HCT116 (cell line): ENCODE measurements around the gene BABAM2. TPM values are rescaled to one million over a fixed set of nuclear protein-coding genes. Genes with fewer than 3 reads are reported as not detected.

ENCODE experiments used
- CBX3 ChIP-seq: IDR thresholded peaks from 2 replicates; pipeline ENCODE4 v1.6.1; 2012; ENCODE audit warnings: low read depth
- ELF1 ChIP-seq: IDR thresholded peaks from 2 replicates; pipeline ENCODE4 v1.6.1; 2012; ENCODE audit warnings: low read depth, borderline replicate concordance
- EZH2 ChIP-seq: fragments of 200-600 bp; sonication (generic); IDR thresholded peaks from 2 replicates; pipeline ENCODE4 v1.6.1; 2017; ENCODE audit warnings: antibody characterized with exemption, mixed run types
- EZH2phosphoT487 ChIP-seq: fragments of 200-600 bp; IDR thresholded peaks from 2 replicates; pipeline ENCODE4 v1.6.1; 2018; ENCODE audit warnings: antibody characterized with exemption, borderline replicate concordance
- FOSL1 ChIP-seq: IDR thresholded peaks from 2 replicates; pipeline ENCODE4 v1.6.1; 2012; ENCODE audit warnings: low read depth
- total RNA-seq: library from RNA; stranded (reverse); gene quantifications from one replicate; pipeline ENCODE4 v1.2.1, GENCODE V29; 2021; ENCODE audit not compliant: unreplicated experiment
- TF ChIP-seq, protein P1 (sequence below): IDR thresholded peaks from 2 replicates; pipeline ENCODE4 v1.6.1; 2012; ENCODE audit warnings: low read depth
- TF ChIP-seq, protein P2 (sequence below), 3 experiments: fragments of 200-600 bp in 1 of 3; sonication (generic) in 1 of 3; IDR thresholded peaks in 2 of 3; conservative IDR thresholded peaks in 1 of 3; 2 replicates each; pipeline ENCODE4 v1.5.1; 2012 to 2017; ENCODE audit warnings: low read depth in 2 of 3, low read length in 2 of 3, antibody characterized with exemption in 1 of 3, borderline replicate concordance in 1 of 3, control low read depth in 1 of 3, mild to moderate bottlenecking in 1 of 3, mixed read lengths in 1 of 3, mixed run types in 1 of 3, moderate library complexity in 1 of 3; ENCODE audit not compliant: insufficient read depth in 1 of 3

BABAM2 gene
- total RNA-seq, 1 experiment from 2014 or later: 23.8 TPM

DNA sequence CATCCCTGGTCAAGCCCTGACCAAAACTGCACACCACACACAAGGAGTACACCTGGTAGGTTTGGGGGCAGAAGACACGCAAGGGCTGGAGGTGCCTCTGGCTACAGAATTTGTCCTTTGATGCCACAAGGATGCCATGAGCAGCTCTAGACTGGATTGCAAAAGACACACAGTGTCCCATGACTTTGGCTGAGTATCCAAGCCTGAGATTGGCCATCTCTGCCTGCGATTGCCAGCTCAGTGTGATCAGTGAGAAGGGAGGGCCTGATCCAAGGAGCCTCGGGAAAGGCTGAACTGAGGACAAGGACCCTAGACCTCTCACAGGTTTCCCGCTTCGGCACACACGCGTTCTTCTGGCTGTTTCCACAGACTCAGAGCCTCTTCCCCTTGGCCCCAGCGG, 442.2 kb downstream of the BABAM2 start (continued):
- TF ChIP-seq, protein P1, sequence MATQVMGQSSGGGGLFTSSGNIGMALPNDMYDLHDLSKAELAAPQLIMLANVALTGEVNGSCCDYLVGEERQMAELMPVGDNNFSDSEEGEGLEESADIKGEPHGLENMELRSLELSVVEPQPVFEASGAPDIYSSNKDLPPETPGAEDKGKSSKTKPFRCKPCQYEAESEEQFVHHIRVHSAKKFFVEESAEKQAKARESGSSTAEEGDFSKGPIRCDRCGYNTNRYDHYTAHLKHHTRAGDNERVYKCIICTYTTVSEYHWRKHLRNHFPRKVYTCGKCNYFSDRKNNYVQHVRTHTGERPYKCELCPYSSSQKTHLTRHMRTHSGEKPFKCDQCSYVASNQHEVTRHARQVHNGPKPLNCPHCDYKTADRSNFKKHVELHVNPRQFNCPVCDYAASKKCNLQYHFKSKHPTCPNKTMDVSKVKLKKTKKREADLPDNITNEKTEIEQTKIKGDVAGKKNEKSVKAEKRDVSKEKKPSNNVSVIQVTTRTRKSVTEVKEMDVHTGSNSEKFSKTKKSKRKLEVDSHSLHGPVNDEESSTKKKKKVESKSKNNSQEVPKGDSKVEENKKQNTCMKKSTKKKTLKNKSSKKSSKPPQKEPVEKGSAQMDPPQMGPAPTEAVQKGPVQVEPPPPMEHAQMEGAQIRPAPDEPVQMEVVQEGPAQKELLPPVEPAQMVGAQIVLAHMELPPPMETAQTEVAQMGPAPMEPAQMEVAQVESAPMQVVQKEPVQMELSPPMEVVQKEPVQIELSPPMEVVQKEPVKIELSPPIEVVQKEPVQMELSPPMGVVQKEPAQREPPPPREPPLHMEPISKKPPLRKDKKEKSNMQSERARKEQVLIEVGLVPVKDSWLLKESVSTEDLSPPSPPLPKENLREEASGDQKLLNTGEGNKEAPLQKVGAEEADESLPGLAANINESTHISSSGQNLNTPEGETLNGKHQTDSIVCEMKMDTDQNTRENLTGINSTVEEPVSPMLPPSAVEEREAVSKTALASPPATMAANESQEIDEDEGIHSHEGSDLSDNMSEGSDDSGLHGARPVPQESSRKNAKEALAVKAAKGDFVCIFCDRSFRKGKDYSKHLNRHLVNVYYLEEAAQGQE: no peak
- TF ChIP-seq ELF1 (no peak), CBX3 (no peak), FOSL1 (no peak), EZH2 (no peak), EZH2phosphoT487 (no peak)
- TF ChIP-seq, protein P2, sequence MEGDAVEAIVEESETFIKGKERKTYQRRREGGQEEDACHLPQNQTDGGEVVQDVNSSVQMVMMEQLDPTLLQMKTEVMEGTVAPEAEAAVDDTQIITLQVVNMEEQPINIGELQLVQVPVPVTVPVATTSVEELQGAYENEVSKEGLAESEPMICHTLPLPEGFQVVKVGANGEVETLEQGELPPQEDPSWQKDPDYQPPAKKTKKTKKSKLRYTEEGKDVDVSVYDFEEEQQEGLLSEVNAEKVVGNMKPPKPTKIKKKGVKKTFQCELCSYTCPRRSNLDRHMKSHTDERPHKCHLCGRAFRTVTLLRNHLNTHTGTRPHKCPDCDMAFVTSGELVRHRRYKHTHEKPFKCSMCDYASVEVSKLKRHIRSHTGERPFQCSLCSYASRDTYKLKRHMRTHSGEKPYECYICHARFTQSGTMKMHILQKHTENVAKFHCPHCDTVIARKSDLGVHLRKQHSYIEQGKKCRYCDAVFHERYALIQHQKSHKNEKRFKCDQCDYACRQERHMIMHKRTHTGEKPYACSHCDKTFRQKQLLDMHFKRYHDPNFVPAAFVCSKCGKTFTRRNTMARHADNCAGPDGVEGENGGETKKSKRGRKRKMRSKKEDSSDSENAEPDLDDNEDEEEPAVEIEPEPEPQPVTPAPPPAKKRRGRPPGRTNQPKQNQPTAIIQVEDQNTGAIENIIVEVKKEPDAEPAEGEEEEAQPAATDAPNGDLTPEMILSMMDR (IDR thresholded peaks at IDR 0.05 in 2 of 3, conservative IDR thresholded peaks at IDR 0.05 in 1 of 3; ENCODE audit: borderline replicate concordance in 1 of 3, insufficient read depth in 1 of 3, low read depth in 2 of 3, low read length in 2 of 3): no peak
